Measurements from ENCODE around the gene WFDC9. TPM values are rescaled to one million over a fixed set of nuclear protein-coding genes. Genes with fewer than 3 reads are reported as not detected.
"Not testable (repeated sequence)": the region's sequence is repeated elsewhere in the genome, so short reads cannot be mapped to it uniquely, and the experiment has no call there.

The WFDC9 gene
- total RNA-seq, 1 donor from 2014 or later = not detected

DNA sequence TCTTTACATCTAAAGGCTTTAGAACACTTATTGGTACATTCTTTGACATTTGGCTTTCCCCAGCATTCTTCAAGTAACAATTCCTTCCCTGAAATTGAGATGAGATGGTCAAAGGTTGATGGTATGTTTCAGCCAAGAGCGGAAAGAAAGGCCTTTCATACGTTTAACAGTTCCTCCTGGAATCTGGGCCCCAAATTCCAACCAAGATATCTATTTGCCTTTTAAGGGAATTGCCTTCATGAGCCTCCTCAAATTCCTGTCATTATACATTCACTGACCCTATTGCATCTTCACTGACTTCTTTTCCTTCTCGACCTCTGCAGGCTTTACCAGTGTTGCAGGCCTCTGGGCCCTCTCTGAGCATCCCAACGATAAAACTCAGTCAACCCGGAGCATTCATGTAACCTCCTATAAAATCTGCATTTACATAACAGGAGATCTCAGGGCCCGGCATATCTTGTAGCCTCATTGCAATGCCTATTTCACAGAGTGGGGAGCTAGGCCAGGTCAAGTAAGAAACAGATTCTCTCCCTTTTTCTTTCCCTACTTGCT is 18.3 kb upstream of the WFDC9 start:
- Mint-ChIP-seq H3K4me3 (no peak overlapping the region), H3K9me3 (peaks cover 3% of the 10 kb centered on the region), H3K27ac (ENCODE audit: unreplicated experiment) (no peak overlapping the region), H3K4me1 (no peaks in the 10 kb centered on the region), H3K36me3 (ENCODE audit: low read depth) (peaks cover 3% of the 10 kb centered on the region), H3K27me3 (ENCODE audit: low read depth) (peaks cover 9% of the 10 kb centered on the region)
- TF ChIP-seq CTCF (conservative IDR thresholded peaks at IDR 0.05) = no peak
- no peak for DNase-seq (ENCODE audit: low read depth, low spot score)

GRCh38 chr20:45647441-45648050 is 16.5 kb upstream of the WFDC9 start:
- peaks cover 4% of the 10 kb centered on the region for H3K27me3 Mint-ChIP-seq (ENCODE audit: low read depth)
- H3K4me3 Mint-ChIP-seq = no peak overlapping the region
- H3K27ac Mint-ChIP-seq (ENCODE audit: unreplicated experiment) = no peak overlapping the region
- TF ChIP-seq CTCF (conservative IDR thresholded peaks at IDR 0.05) = no peak
- no peaks in the 10 kb centered on the region for H3K4me1 Mint-ChIP-seq
- DNase-seq (ENCODE audit: low read depth, low spot score) = no peak
- H3K36me3 Mint-ChIP-seq (ENCODE audit: low read depth) = peaks cover 3% of the 10 kb centered on the region
- H3K9me3 Mint-ChIP-seq = no peaks in the 10 kb centered on the region

DNA sequence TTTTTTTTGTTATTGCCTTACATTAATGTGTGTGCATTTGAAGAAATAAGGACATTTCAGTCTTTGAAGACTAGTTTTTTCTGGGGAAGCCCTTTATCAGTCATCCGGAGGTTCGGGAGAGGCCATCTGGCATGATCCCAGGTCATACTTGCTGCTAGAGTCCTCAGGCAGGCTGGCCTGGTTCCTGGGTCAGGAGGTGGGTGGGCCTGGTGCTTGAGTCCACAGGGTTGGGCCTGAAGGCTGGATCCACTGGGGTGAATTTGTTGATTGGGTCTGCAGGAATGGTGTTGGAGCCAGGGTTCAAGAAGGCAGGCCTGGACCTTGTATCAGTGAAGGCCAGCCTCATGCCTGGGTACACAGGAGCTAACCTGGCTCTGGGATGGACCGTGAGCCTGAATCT is 15.8 kb upstream of the WFDC9 start:
- no peak for DNase-seq (ENCODE audit: low read depth, low spot score)
- Mint-ChIP-seq H3K9me3 (no peaks in the 10 kb centered on the region), H3K27me3 (ENCODE audit: low read depth) (peaks cover 2% of the 10 kb centered on the region), H3K4me1 (no peaks in the 10 kb centered on the region), H3K27ac (ENCODE audit: unreplicated experiment) (no peak overlapping the region), H3K36me3 (ENCODE audit: low read depth) (peaks cover 3% of the 10 kb centered on the region), H3K4me3 (no peak overlapping the region)
- no peak for TF ChIP-seq CTCF (conservative IDR thresholded peaks at IDR 0.05)

DNA sequence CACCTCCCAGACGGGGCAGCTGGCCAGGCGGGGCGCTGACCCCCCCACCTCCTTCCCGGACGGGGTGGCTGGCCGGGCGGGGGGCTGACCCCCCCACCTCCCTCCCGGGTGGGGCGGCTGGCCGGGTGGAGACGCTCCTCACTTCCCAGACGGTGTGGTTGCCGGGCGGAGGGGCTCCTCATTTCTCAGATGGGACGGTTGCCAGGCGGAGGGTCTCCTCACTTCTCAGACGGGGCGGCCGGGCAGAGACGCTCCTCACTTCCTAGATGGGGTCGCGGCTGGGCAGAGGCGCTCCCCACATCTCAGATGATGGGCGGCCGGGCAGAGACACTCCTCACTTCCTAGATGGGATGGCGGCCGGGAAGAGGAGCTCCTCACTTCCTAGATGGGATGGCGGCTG is 14.8 kb upstream of the WFDC9 start:
- H3K27ac Mint-ChIP-seq (ENCODE audit: unreplicated experiment); H3K36me3 Mint-ChIP-seq (ENCODE audit: low read depth); H3K27me3 Mint-ChIP-seq (ENCODE audit: low read depth); H3K4me3 Mint-ChIP-seq; H3K9me3 Mint-ChIP-seq; H3K4me1 Mint-ChIP-seq; DNase-seq (ENCODE audit: low read depth, low spot score): not testable (repeated sequence)

GRCh38 chr20:45641076-45641475 is 10.0 kb upstream of the WFDC9 start:
- not testable (repeated sequence) for H3K36me3 Mint-ChIP-seq (ENCODE audit: low read depth); H3K4me3 Mint-ChIP-seq; DNase-seq (ENCODE audit: low read depth, low spot score); H3K4me1 Mint-ChIP-seq; H3K9me3 Mint-ChIP-seq; H3K27ac Mint-ChIP-seq (ENCODE audit: unreplicated experiment)
- peaks cover 22% of the 10 kb centered on the region for H3K27me3 Mint-ChIP-seq (ENCODE audit: low read depth)

DNA sequence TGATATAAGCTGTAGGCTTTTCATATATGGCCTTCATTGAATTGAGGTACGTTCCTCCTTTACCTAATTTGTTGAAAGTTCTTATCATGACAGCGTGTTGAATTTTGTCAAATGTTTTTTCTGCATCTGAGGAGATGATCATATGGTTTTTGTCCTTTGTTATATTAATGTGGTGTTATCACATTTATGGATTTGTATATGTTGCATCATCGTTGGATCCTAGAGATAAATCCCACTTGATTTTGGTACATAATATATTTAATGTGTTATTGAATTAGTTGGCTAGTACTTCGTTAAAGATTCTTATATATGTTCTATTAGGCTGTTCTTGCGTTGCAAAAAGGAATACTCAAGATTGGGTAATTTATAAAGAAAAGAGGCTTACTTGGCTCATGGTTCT is 8.6 kb upstream of the WFDC9 start:
- Mint-ChIP-seq H3K36me3 (ENCODE audit: low read depth) (peaks cover 2% of the 10 kb centered on the region), H3K27me3 (ENCODE audit: low read depth) (peaks cover 22% of the 10 kb centered on the region), H3K27ac (ENCODE audit: unreplicated experiment) (no peak overlapping the region), H3K4me3 (no peak overlapping the region), H3K4me1 (no peaks in the 10 kb centered on the region), H3K9me3 (peaks cover 6% of the 10 kb centered on the region)
- no peak for TF ChIP-seq CTCF (conservative IDR thresholded peaks at IDR 0.05)
- DNase-seq (ENCODE audit: low read depth, low spot score) = no peak
